H1 (cell line): Measurements from ENCODE around the gene GRM8. TPM values are rescaled to one million over a fixed set of nuclear protein-coding genes. Genes with fewer than 3 reads are reported as not detected.

Experiments
- BCL11A ChIP-seq, 2 experiments: IDR thresholded peaks; one replicate each; pipeline ENCODE4 v1.6.1; 2011; ENCODE audit warnings: low read depth in 2 of 2, low read length in 2 of 2, mild to moderate bottlenecking in 2 of 2
- CBX5 ChIP-seq: fragments of 300-800, 300-1000 bp; sonication (generic); IDR thresholded peaks from 2 replicates; pipeline ENCODE4 v1.7.1; 2016; ENCODE audit warnings: antibody characterized with exemption, low read length, low read depth
- CTCF ChIP-seq, 3 experiments: IDR thresholded peaks; 1 replicate in 2 of 3; 2 replicates in 1 of 3; pipeline versions ENCODE4 v1.5.1 to v1.6.1; 2011; ENCODE audit warnings: low read length in 3 of 3, mild to moderate bottlenecking in 3 of 3, inconsistent platforms in 2 of 3, low read depth in 1 of 3, moderate library complexity in 1 of 3; ENCODE audit not compliant: insufficient read depth in 1 of 3; ENCODE audit errors: control extremely low read depth in 1 of 3
- EGR1 ChIP-seq: IDR thresholded peaks from 2 replicates; pipeline ENCODE4 v1.6.1; 2011; ENCODE audit warnings: low read depth, low read length, borderline replicate concordance
- RFX5 ChIP-seq: IDR thresholded peaks from 2 replicates; pipeline ENCODE4 v1.6.1; 2011; ENCODE audit warnings: low read depth, low read length, improper control_type of control experiment, borderline replicate concordance
- SUZ12 ChIP-seq: fragments of 200-600 bp; sonication (generic); IDR thresholded peaks from 2 replicates; pipeline ENCODE4 v1.6.1; 2012; ENCODE audit warnings: mild to moderate bottlenecking, inconsistent platforms, low read length, moderate library complexity, mixed read lengths
- YY1 ChIP-seq: IDR thresholded peaks from 2 replicates; pipeline ENCODE4 v1.6.1; 2011; ENCODE audit warnings: low read depth, mild to moderate bottlenecking, low read length
- polyA plus RNA-seq, 7 experiments: library from polyadenylated mRNA; depleted of rRNA in 3 of 7; stranded (reverse) in 5 of 7; unstranded in 2 of 7; fragments of >200 nt in 5 of 7; fragments of 200-250 nt in 2 of 7; gene quantifications; 1 replicate in 5 of 7; 2 replicates in 1 of 7; 4 replicates in 1 of 7; pipeline versions ENCODE4 v1.2.1 to v1.2.3, GENCODE V29; 2011 to 2013; ENCODE audit warnings: missing spikeins in 2 of 7, mixed read lengths in 2 of 7
- total RNA-seq: library from RNA; stranded (reverse); fragmentation: NEBNext Ultra II Directional; extraction: Animal tissue kit (Norgen Biotek cat#: 25700); gene quantifications from 2 replicates; pipeline ENCODE4 v1.2.1, GENCODE V29; 2021

GRM8 gene
- total and polyA plus RNA-seq, 2 of the 8 experiments (the other 6 are each of a cell fraction or from before 2014, with no cell fraction given), result 2.6 to 2.8 TPM

DNA sequence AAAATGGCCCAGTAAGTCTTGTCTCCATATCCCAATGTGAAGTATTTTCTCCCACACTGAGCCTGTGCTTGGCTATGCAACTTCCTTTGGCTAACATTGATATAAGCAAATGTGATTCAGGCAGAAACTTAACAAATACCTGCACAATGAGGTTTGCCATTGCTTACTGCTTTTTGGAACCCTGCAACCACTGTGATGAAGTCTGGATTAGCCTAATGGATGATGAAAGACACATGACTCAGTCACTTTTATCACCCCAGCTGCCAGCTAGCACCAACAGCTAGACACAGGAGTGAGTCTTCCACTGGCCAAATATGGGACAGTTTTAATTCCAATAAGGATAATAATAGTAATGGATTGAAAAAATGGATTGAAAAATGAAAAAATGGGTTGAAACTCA, 854.5 kb downstream of the GRM8 start (continued):
- no peak for TF ChIP-seq CTCF (IDR thresholded peaks at IDR 0.05; ENCODE audit: control extremely low read depth in 1 of 3, insufficient read depth in 1 of 3, low read depth in 1 of 3, low read length in 3 of 3)
- no peak for TF ChIP-seq BCL11A (IDR thresholded peaks at IDR 0.05; ENCODE audit: low read depth in 2 of 2, low read length in 2 of 2)
- TF ChIP-seq SUZ12, result no peak
- no peak for TF ChIP-seq EGR1
- no peak for TF ChIP-seq YY1
- no peak for TF ChIP-seq RFX5
- TF ChIP-seq CBX5, result no peak
